ENCODE measurements around the gene KEAP1. TPM values are rescaled to one million over a fixed set of nuclear protein-coding genes. Genes with fewer than 3 reads are reported as not detected.

Gene KEAP1
- total RNA-seq, 2 donors from 2014 or later, result 53.3 to 59.5 TPM

GRCh38 chr19:10442698-10443097 is 60.5 kb downstream of the KEAP1 start:
- H3K27ac Mint-ChIP-seq, result no peak overlapping the region
- no peak overlapping the region for H3K4me3 Mint-ChIP-seq
- Histone ChIP-seq H3K4me3 (ENCODE audit: low read length) (no peak overlapping the region), H3K27ac (ENCODE audit: low read depth, low read length) (no peak overlapping the region), H3K36me3 (ENCODE audit: control insufficient read depth, insufficient read depth, low read length) (no peaks in the 10 kb centered on the region), H3K9me3 (ENCODE audit: control insufficient read depth, low read length) (no peaks in the 10 kb centered on the region), H3K4me1 (ENCODE audit: control insufficient read depth, insufficient read depth, low read length) (no peaks in the 10 kb centered on the region), H3K27me3 (ENCODE audit: control insufficient read depth, insufficient read depth, low read length, poor library complexity, severe bottlenecking) (no peaks in the 10 kb centered on the region), H3K9ac (ENCODE audit: extremely low read depth, low read length, poor library complexity, severe bottlenecking) (no peak overlapping the region)
- H3K36me3 Mint-ChIP-seq (ENCODE audit: low read depth), result no peaks in the 10 kb centered on the region
- WGBS, 2 experiments (ENCODE audit: insufficient coverage in 1 of 2, insufficient read length in 1 of 2), result 93 to 100% methylated on average over 2 to 3 of the region's 3 CpGs
- no peak for DNase-seq
- TF ChIP-seq CTCF (conservative IDR thresholded peaks at IDR 0.05), result no peak
- H3K9me3 Mint-ChIP-seq, result no peaks in the 10 kb centered on the region
- H3K4me1 Mint-ChIP-seq, result no peaks in the 10 kb centered on the region
- H3K27me3 Mint-ChIP-seq (ENCODE audit: insufficient read depth), result peaks cover 2% of the 10 kb centered on the region

- no peak overlapping the region for H3K9ac ChIP-seq (ENCODE audit: extremely low read depth, low read length, poor library complexity, severe bottlenecking)
- H3K27ac ChIP-seq (ENCODE audit: low read depth, low read length), result no peak overlapping the region
- Mint-ChIP-seq H3K27ac (no peak overlapping the region), H3K27me3 (ENCODE audit: insufficient read depth) (peaks cover 3% of the 10 kb centered on the region), H3K4me3 (no peak overlapping the region), H3K4me1 (no peaks in the 10 kb centered on the region), H3K36me3 (ENCODE audit: low read depth) (no peaks in the 10 kb centered on the region), H3K9me3 (no peaks in the 10 kb centered on the region)
- H3K4me1 ChIP-seq (ENCODE audit: control insufficient read depth, insufficient read depth, low read length), result no peaks in the 10 kb centered on the region
- TF ChIP-seq CTCF (conservative IDR thresholded peaks at IDR 0.05), result no peak
- no peaks in the 10 kb centered on the region for H3K36me3 ChIP-seq (ENCODE audit: control insufficient read depth, insufficient read depth, low read length)
- 81 to 89% methylated on average over 4 to 5 of the region's 5 CpGs for WGBS, 2 experiments (ENCODE audit: insufficient coverage in 1 of 2, insufficient read length in 1 of 2)
- H3K27me3 ChIP-seq (ENCODE audit: control insufficient read depth, insufficient read depth, low read length, poor library complexity, severe bottlenecking), result no peaks in the 10 kb centered on the region
- no peak overlapping the region for H3K4me3 ChIP-seq (ENCODE audit: low read length)
- no peaks in the 10 kb centered on the region for H3K9me3 ChIP-seq (ENCODE audit: control insufficient read depth, low read length)
- no peak for DNase-seq
These were observed 63.6 kb downstream of the KEAP1 start for GRCh38 chr19:10439588-10439987.

Small RNA genes lying within 50 kb of the gene (microRNA-seq; reads per million reads assigned to microRNA genes)
- not detected for gene MIR1238 (ENCODE audit: borderline microRNAs expressed)

Other genes with a start within 250 kb of the KEAP1 start
- 1 to 10 TPM; 1.7 to 5.2 TPM for gene ICAM1, start 232.2 kb downstream of the KEAP1 start, total RNA-seq
- under 1 TPM in 1 of 2 donors, not detected in 1; 0.44 TPM for gene ICAM4, start 216.4 kb downstream of the KEAP1 start, total RNA-seq
- gene ICAM5, start 213.4 kb downstream of the KEAP1 start, total RNA-seq, result under 1 TPM; 0.18 to 0.37 TPM
- gene ZGLP1, start 193.5 kb downstream of the KEAP1 start, total RNA-seq, result 1 to 10 TPM; 4.5 to 7.8 TPM
- 10 to 100 TPM; 23.2 to 25.9 TPM for gene FDX2, start 187.3 kb downstream of the KEAP1 start, total RNA-seq
- 10 to 100 TPM; 53.1 to 64.7 TPM for gene RAVER1, start 169.8 kb downstream of the KEAP1 start, total RNA-seq
- 10 to 100 TPM in 1 of 2 donors, 1 to 10 TPM in 1; 2.7 to 13.7 TPM for gene ICAM3, start 163.7 kb downstream of the KEAP1 start, total RNA-seq
- gene TYK2, start 122.8 kb downstream of the KEAP1 start, total RNA-seq, result 10 to 100 TPM; 63.5 to 65.8 TPM
- 100 to 1,000 TPM; 148 to 172 TPM for gene CDC37, start 99.8 kb downstream of the KEAP1 start, total RNA-seq
- 1 to 10 TPM; 1.7 to 2.6 TPM for gene PDE4A, start 82.8 kb downstream of the KEAP1 start, total RNA-seq
- 1 to 10 TPM; 1.2 to 5.1 TPM for gene S1PR5, start 14.1 kb upstream of the KEAP1 start, total RNA-seq
- gene ATG4D, start 40.5 kb upstream of the KEAP1 start, total RNA-seq, result 10 to 100 TPM; 37.9 to 44.8 TPM
- 10 to 100 TPM; 45.2 to 47.7 TPM for gene KRI1, start 62.7 kb upstream of the KEAP1 start, total RNA-seq
- gene CDKN2D, start 65.6 kb upstream of the KEAP1 start, total RNA-seq, result 1 to 10 TPM; 3.5 to 4.6 TPM
- gene AP1M2, start 84.0 kb upstream of the KEAP1 start, total RNA-seq, result 100 to 1,000 TPM; 132 to 146 TPM
- 100 to 1,000 TPM; 106 to 240 TPM for gene SLC44A2, start 122.2 kb upstream of the KEAP1 start, total RNA-seq
- gene ILF3, start 151.0 kb upstream of the KEAP1 start, total RNA-seq, result 100 to 1,000 TPM; 625 to 629 TPM
- gene QTRT1, start 198.1 kb upstream of the KEAP1 start, total RNA-seq, result 10 to 100 TPM; 36.8 to 40.0 TPM
- 100 to 1,000 TPM; 118 to 136 TPM for gene DNM2, start 214.7 kb upstream of the KEAP1 start, total RNA-seq

All from endodermal cell (in vitro differentiated cells).